Astrocyte of the cerebellum (primary cell): ENCODE data around the gene MTHFS.
A peak's percentile ranks its signal among the peaks of the same experiment; 100 is the strongest.

Source experiments
- DNase-seq: peaks from one replicate; pipeline ENCODE4 v3.0.0-alpha.2; 2011; ENCODE audit warnings: low read depth
- H3K4me3 ChIP-seq: 2 replicates; pipeline ENCODE4 v1.5.1; 2011; ENCODE audit warnings: mild to moderate bottlenecking, low read depth, low read length, moderate library complexity
- in situ Hi-C: cut with HindIII; loops from 2 replicates; pipeline ENCODE4 v1.10.0; 2017; ENCODE audit warnings: low sequenced_read_pairs
- TF ChIP-seq, protein P1 (sequence below): IDR thresholded peaks from 2 replicates; pipeline ENCODE4 v1.5.1; 2012; ENCODE audit warnings: low read length, low read depth, moderate library complexity, mild to moderate bottlenecking; ENCODE audit errors: missing control alignments

MTHFS gene

DNA sequence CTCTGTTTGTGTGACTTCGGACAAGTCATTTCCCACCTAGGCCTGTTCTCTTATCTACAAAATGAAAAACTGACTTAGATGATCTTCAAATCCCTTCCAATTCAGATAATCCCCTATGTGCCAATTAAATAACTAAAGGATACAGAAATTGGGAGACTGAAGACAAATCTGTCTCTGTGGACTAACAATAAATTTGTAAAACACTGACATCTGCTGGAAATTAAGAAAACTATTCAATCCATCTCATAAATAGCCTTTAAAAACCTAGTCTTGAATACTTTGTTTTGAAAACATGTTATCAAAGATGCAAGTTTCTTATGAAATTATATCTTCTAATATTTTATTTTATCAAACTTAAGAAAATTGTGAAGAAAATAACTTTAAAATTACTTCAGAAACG is 38.3 kb downstream of the MTHFS start:
- TF ChIP-seq, protein P1, sequence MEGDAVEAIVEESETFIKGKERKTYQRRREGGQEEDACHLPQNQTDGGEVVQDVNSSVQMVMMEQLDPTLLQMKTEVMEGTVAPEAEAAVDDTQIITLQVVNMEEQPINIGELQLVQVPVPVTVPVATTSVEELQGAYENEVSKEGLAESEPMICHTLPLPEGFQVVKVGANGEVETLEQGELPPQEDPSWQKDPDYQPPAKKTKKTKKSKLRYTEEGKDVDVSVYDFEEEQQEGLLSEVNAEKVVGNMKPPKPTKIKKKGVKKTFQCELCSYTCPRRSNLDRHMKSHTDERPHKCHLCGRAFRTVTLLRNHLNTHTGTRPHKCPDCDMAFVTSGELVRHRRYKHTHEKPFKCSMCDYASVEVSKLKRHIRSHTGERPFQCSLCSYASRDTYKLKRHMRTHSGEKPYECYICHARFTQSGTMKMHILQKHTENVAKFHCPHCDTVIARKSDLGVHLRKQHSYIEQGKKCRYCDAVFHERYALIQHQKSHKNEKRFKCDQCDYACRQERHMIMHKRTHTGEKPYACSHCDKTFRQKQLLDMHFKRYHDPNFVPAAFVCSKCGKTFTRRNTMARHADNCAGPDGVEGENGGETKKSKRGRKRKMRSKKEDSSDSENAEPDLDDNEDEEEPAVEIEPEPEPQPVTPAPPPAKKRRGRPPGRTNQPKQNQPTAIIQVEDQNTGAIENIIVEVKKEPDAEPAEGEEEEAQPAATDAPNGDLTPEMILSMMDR: no peak
- no peak for DNase-seq
- no peak overlapping the region for H3K4me3 ChIP-seq
- in situ Hi-C loops: no loop called here

DNA sequence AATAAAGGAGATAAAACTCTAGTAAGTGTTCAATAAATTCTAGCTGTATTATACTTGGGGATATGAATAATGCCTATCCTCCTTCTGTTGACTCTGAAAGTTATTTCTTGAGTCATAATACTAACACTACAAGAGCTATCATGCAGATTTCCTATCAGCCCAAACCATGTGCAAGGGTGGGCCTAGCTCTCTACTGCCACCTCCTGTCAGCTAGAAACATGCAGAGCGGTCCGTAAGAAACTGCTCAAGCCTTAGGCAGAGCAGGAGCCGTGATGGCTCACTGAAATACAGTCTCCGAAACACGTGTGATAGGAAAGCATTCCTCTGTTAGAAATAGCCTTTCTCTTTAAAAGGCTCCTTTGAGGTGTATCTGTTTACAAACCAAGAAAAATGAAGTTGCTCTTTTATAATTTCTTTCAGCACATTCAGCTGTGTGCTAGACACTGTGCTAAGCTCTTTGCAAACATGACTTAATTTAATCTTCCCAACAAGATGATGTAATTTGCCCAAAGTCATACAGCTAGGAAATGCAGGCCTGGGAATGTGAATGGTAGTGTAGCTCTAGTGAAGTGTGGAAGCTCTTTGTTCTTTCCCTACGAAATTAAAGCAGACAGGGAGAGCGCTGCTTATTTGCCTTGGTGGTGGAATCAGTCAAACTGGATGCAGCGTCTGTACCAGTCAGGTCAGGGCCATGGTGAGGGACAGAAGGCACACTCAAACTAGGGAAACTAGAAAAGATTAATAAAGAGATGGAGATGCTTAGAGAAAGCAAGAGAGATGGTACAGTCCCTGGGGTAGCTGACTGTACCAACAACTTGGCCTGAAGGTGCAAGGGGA is 43.1 kb downstream of the MTHFS start:
- in situ Hi-C loops: no loop called here
- H3K4me3 ChIP-seq: no peak overlapping the region
- peak; percentile 75 for DNase-seq
- TF ChIP-seq, protein P1: peak; percentile 100

DNA sequence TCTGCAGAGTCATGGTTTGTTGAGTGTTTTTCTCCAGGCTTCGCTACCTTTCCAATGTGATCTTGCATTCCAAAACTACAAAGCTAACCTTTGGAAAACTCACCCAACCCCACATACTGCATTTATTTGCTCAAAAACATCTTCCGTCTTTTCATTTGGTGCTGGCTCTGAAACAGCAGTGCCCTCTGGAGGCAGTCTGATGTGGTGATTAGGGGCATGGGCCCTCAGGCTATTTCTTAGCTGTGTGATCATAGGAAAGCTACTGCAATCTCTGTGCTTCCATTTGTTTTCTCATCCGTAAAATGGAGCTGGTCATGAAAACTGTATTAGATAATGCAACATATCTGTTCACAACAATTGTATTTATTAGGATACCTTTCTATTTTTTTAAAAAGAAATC is 47.0 kb downstream of the MTHFS start:
- TF ChIP-seq, protein P1: peak; percentile 83
- peak; percentile 29 for DNase-seq
- no peak overlapping the region for H3K4me3 ChIP-seq
- in situ Hi-C loops: no loop called here

DNA sequence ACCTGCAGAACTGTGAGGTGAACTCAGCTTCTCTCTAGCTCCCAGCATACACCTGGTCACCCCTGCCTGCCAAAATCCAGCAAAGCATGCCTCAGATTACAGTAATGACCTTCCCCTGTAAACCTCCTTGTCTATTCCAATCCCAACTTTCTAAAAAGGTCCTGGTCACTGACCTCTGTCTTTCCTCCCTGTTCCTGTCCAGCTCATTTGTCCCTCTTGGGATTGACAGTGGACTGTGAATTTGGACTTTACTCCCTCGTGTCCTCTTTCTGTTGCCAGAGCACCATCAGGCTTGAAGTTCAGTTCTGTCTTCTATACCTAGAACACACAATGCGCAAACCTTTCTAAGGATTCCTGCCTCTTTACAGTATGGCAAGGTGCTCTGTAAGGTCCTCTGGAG is 50.3 kb downstream of the MTHFS start:
- TF ChIP-seq, protein P1: no peak
- in situ Hi-C loops: no loop called here
- H3K4me3 ChIP-seq: no peak overlapping the region
- no peak for DNase-seq

DNA sequence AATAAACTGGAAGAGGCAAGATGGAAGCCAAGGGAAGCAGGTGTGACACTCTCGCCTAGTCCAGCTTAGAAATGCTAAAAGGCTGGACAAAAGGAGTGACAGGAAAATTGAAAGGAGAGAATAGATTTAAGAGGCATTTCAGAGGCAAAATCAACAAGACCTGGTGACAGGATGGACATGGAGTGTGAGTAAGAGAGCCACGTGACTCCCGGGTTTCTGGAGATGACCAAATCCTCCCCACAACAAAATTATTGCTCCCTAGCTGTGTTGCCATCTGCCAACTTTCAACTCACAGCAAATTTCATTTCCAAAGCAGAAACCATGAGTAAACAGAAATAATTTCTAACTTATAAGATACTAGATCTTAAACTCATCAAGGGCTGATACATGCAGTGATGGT is 52.6 kb downstream of the MTHFS start:
- no peak for DNase-seq
- TF ChIP-seq, protein P1: no peak
- H3K4me3 ChIP-seq: no peak overlapping the region
- in situ Hi-C loops: no loop called here

DNA sequence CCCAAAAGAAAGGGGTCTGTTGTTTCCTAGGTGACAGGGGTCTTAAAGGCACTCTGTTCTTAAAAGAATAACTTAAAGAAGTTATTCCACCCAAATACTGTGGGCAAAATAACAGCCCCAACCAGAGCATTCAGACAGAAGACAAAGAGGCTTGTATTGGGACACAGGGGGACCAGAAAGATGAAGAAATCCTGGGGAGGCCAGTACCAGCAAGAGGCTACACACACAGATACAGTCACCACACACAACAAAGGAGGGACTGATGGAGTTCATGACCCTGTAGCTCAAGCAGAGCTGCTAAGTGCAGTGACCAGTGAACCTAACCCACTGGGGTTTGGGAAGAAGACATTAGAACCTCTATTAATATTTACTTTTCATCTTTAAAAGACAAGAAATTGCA is 59.0 kb downstream of the MTHFS start:
- H3K4me3 ChIP-seq: no peak overlapping the region
- in situ Hi-C loops: no loop called here
- DNase-seq: no peak
- TF ChIP-seq, protein P1: no peak
